ENCODE measurements around the gene ITSN1. TPM values are rescaled to one million over a fixed set of nuclear protein-coding genes. Genes with fewer than 3 reads are reported as not detected.

ITSN1 gene
- total RNA-seq, 1 donor from 2014 or later, result 41.9 TPM

DNA sequence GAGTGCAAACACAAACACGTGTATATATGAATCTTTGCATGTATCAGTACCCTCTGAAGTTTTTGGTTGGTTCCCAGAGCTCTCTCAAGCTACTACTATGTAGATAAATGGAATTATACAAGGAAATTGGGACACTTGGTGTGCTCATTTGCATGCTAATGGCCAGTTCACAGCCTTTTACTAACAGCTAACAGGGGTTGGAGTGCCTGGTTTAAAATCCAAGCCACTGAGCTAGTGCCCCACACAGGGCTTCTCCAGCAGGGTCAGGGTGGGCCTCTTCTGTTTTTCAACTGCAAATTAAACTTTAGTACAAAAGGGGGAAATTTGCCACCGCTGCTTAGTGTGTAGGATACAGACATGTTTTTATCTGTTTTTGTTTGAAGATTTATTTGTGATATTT lies 152.3 kb downstream of the ITSN1 start:
- DNase-seq, result no peak
- intact Hi-C loops (cut with micrococcal nuclease), result no loop called here
- Histone ChIP-seq H3K27me3 (ENCODE audit: low read depth) (no peaks in the 10 kb centered on the region), H3K9me3 (replicated peaks) (no peaks in the 10 kb centered on the region), H3K4me3 (no peak overlapping the region), H3K27ac (replicated peaks) (no peak overlapping the region), H3K4me1 (peaks cover 3% of the 10 kb centered on the region), H3K36me3 (peaks cover 35% of the 10 kb centered on the region)
- TF ChIP-seq, protein P1, sequence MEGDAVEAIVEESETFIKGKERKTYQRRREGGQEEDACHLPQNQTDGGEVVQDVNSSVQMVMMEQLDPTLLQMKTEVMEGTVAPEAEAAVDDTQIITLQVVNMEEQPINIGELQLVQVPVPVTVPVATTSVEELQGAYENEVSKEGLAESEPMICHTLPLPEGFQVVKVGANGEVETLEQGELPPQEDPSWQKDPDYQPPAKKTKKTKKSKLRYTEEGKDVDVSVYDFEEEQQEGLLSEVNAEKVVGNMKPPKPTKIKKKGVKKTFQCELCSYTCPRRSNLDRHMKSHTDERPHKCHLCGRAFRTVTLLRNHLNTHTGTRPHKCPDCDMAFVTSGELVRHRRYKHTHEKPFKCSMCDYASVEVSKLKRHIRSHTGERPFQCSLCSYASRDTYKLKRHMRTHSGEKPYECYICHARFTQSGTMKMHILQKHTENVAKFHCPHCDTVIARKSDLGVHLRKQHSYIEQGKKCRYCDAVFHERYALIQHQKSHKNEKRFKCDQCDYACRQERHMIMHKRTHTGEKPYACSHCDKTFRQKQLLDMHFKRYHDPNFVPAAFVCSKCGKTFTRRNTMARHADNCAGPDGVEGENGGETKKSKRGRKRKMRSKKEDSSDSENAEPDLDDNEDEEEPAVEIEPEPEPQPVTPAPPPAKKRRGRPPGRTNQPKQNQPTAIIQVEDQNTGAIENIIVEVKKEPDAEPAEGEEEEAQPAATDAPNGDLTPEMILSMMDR (IDR thresholded peaks at IDR 0.05; ENCODE audit: borderline replicate concordance), result no peak

DNA sequence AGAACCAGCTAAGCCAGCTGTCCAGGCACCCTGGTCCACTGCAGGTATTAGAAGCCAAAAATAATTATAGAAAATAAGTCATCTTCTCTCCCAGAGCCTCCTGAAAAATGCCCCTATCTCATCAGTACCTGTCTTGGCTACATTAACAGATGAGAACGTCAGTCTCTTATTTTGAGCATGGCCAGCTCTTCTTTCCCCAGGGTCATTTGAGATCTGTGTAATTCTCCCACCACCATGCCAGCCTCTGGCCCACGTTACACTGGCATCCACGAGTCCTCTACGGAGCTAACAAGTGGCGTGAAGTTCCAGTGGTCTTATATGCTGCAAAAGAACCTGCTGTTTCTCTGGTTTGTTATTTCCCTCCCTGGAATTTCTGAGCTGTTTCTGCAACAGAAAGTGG lies 155.3 kb downstream of the ITSN1 start:
- H3K27ac ChIP-seq (replicated peaks), result no peak overlapping the region
- no peak overlapping the region for H3K4me3 ChIP-seq

DNA sequence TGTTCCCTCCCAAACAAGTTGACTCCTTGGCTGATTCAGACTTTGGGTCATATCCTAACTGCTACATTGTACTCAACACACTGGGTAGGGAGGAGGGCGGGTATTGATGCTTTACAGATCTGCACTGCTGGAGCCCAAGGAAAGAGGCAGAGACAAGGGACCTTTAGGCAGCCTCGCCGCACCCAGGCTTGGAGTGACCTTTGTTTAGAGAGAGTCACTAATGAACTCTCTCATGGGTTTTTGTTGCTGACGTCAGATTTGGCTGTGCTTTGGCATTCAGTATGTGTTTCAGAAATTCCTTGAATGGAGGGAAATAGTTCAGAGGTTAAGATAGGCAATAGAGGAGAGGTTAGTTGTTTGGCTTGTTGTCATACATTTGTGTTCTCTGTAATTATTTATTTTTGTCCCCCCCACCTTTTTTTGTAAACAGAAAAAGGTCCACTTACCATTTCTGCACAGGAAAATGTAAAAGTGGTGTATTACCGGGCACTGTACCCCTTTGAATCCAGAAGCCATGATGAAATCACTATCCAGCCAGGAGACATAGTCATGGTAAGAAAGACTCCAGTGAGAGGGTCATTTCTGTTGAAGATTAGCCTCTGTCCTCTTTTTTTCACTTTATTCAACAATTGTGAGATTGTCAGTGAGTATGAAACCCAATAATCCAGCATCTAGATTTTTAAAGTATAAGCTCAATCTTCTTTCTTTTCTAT lies 157.2 kb downstream of the ITSN1 start:
- TF ChIP-seq, protein P1 (IDR thresholded peaks at IDR 0.05; ENCODE audit: borderline replicate concordance), result no peak
- Histone ChIP-seq H3K27ac (replicated peaks) (peak overlapping the region; percentile 4), H3K4me1 (peaks cover 5% of the 10 kb centered on the region), H3K4me3 (no peak overlapping the region), H3K9me3 (replicated peaks) (no peaks in the 10 kb centered on the region), H3K27me3 (ENCODE audit: low read depth) (no peaks in the 10 kb centered on the region), H3K36me3 (peaks cover 36% of the 10 kb centered on the region)
- intact Hi-C loops (cut with micrococcal nuclease), result no loop called here
- DNase-seq, result peak; percentile 41

More for the DNA sequence above, 155.3 kb downstream of the ITSN1 start:
- no peak for DNase-seq
- Histone ChIP-seq H3K9me3 (replicated peaks) (no peaks in the 10 kb centered on the region), H3K4me1 (peaks cover 5% of the 10 kb centered on the region), H3K27me3 (ENCODE audit: low read depth) (no peaks in the 10 kb centered on the region), H3K36me3 (peaks cover 42% of the 10 kb centered on the region)
- TF ChIP-seq, protein P1 (IDR thresholded peaks at IDR 0.05; ENCODE audit: borderline replicate concordance), result no peak
- intact Hi-C loops (cut with micrococcal nuclease), result no loop called here

DNA sequence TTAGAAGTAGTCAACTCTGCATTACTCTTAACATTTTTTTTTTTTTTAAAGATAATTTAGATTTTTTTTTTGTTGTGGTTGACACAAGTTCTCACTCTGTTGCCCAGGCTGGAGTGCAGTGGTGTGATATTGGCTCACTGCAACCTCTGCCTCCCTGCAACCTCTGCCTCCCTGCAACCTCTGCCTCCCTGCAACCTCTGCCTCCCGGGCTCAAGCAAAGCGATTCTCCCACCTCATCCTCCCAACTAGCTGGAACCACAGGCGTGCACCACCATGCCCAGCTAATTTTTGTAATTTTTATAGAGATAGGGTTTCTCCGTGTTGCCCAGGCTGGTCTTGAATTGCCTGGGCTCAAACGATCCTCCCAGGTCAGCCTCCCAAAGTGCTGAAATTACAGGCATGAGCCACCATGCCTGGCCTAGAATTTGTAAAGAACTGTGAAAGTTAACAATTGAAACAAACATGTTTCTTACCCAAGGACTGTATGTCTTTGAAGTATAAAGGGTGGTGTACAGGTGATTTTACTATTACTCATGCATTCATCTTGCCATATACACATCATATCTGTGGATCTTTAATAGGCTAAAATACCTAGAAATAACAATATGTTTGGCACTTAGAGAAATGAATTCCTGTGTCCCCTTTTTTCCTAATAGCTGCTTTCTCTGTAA lies 158.6 kb downstream of the ITSN1 start:
- Histone ChIP-seq H3K27me3 (ENCODE audit: low read depth) (no peaks in the 10 kb centered on the region), H3K27ac (replicated peaks) (no peak overlapping the region), H3K36me3 (peaks cover 26% of the 10 kb centered on the region), H3K4me3 (no peak overlapping the region), H3K4me1 (peaks cover 5% of the 10 kb centered on the region), H3K9me3 (replicated peaks) (no peaks in the 10 kb centered on the region)
- intact Hi-C loops (cut with micrococcal nuclease), result no loop called here
- TF ChIP-seq, protein P1 (IDR thresholded peaks at IDR 0.05; ENCODE audit: borderline replicate concordance), result no peak
- DNase-seq, result no peak

DNA sequence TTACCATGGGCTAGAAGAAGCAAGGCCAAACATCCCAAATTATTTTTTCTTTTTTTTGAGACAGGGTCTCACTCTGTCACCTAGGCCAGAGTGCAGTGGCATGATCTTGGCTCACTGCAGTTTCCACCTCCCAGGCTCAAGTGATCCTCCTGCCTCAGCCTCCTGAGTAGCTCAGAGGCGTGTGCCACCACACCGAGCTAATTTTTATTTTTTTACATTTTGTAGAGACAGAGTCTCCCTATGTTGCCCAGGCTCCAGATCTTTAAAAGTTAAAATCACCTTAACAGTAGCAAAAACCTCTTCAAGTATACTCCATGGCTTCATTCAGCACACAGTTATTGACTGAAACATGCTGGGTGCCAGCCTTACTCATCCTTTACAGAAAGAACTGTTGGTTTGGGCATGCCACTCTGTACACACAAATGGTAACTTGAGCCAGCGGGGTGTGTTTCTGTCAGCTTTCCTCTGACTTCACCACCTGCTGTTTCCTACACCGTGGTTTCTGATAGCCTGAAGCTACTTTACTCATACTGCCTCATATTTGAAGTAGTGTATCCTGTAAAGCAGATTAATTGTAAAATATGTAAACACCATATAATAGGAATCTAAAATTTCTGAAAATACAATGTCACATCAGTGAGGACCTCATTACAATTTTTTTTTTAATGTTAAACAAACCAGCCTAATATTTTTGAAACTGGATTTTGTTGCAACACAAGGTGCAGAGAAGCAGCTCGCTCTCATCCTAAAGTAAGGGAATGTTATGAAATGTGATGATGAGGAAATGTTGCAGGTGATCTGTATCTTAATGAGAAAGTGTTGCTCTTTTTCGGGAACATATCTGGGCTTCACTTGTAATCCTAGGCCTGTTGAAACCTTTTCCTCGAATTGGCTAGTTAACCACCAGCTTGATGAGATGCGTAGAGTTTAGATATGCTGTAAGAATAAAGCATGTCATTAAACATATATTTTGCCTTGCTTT lies 159.4 kb downstream of the ITSN1 start:
- H3K4me1 ChIP-seq, result peaks cover 5% of the 10 kb centered on the region
- peak overlapping the region; percentile 27 for H3K27ac ChIP-seq (replicated peaks)
- peaks cover 20% of the 10 kb centered on the region for H3K36me3 ChIP-seq
- intact Hi-C loops (cut with micrococcal nuclease), result no loop called here
- H3K27me3 ChIP-seq (ENCODE audit: low read depth), result no peaks in the 10 kb centered on the region
- no peak overlapping the region for H3K4me3 ChIP-seq
- TF ChIP-seq, protein P1 (IDR thresholded peaks at IDR 0.05; ENCODE audit: borderline replicate concordance), result no peak
- H3K9me3 ChIP-seq (replicated peaks), result no peaks in the 10 kb centered on the region
- DNase-seq, result no peak
